Testis (tissue), 5 donors: ENCODE results near the gene MBD6. TPM values are rescaled to one million over a fixed set of nuclear protein-coding genes. Genes with fewer than 3 reads are reported as not detected.

Experiments
- DNase-seq: peaks from one replicate; pipeline ENCODE4 v3.0.0-alpha.2; 2019
- H3K27ac ChIP-seq, 2 donors: fragments of 200-600 bp; sonication (generic); one replicate each; pipeline ENCODE4 v1.5.1; 2019
- H3K27me3 ChIP-seq: fragments of 200-600 bp; sonication (generic); one replicate; pipeline ENCODE4 v1.5.1; 2019
- H3K36me3 ChIP-seq: fragments of 200-600 bp; sonication (generic); one replicate; pipeline ENCODE4 v1.5.1; 2017; ENCODE audit warnings: low read depth; ENCODE audit errors: missing control alignments
- H3K4me1 ChIP-seq: fragments of 200-600 bp; sonication (generic); one replicate; pipeline ENCODE4 v1.5.1; 2019
- H3K4me3 ChIP-seq, 2 donors: fragments of 200-600 bp; sonication (generic); one replicate each; pipeline ENCODE4 v1.5.1; 2017 to 2019
- H3K9me3 ChIP-seq: fragments of 200-600 bp; sonication (generic); one replicate; pipeline ENCODE4 v1.5.1; 2017
- CTCF ChIP-seq, 3 experiments: fragments of 450-650 bp in 2 of 3; fragments of 200-600 bp in 1 of 3; sonication (generic) in 1 of 3; IDR thresholded peaks; one replicate each; pipeline ENCODE4 v1.5.1; 2016 to 2019; ENCODE audit warnings: antibody characterized with exemption in 3 of 3, mild to moderate bottlenecking in 2 of 3, moderate library complexity in 1 of 3
- POLR2A ChIP-seq: fragments of 450-650 bp; IDR thresholded peaks from one replicate; pipeline ENCODE4 v1.6.1; 2017; ENCODE audit warnings: antibody characterized with exemption, mild to moderate bottlenecking, moderate library complexity
- WGBS, 2 donors: methylation state at CpG; one replicate each; pipeline ENCODE4 v1.1.5; 2018; 5-methylcytosine and 5-hydroxymethylcytosine counted together
- intact Hi-C: fragments of 100-400 bp; cut with DNase I; formaldehyde crosslinking; loops from one replicate; pipeline ENCODE4 v1.15.1; 2023; ENCODE audit warnings: low total_unique reads
- long read RNA-seq, 2 donors: transcript quantifications; one replicate each; lab custom pipeline, GENCODE V29; 2026
- polyA plus RNA-seq: library from polyadenylated mRNA; stranded (reverse); fragments of 350-450 nt; fragmentation: Illumina TruSeq; extraction: RNeasy Lipid Tissue Mini Kit (QIAGEN cat#74804); gene quantifications from one replicate; pipeline ENCODE4 v1.2.3, GENCODE V29; 2014; ENCODE audit warnings: low read depth, low replicate concordance; ENCODE audit not compliant: insufficient read depth
- total RNA-seq, 2 donors: library from RNA; depleted of rRNA; stranded (reverse); fragments of >200 nt; gene quantifications; one replicate each; pipeline ENCODE4 v1.2.3, GENCODE V29; 2016

The MBD6 gene
- total RNA-seq (100 to 1,000 TPM in 1 of 2 donors, 10 to 100 TPM in 1; 84.7 to 130 TPM), polyA plus RNA-seq (86.6 TPM)
- long read RNA-seq, donor 1, partial matches to known transcripts: 78 of 78 reads
- long read RNA-seq, donor 1, other reads (novel, unspliced or antisense): 0 of 78 reads
- long read RNA-seq, donor 2, partial matches to known transcripts: 44 of 45 reads
- long read RNA-seq, donor 2, other reads (novel, unspliced or antisense): 0 of 45 reads

- 2 to 8% methylated on average over 3 to 48 of the region's 57 CpGs for WGBS, 2 donors
- Histone ChIP-seq H3K4me3 (peak within 1 kb of the TSS; percentile 90 to 97), H3K27me3 (no peaks in the 10 kb centered on the region), H3K9me3 (no peaks in the 10 kb centered on the region), H3K36me3 (no peaks in the 10 kb centered on the region), H3K4me1 (peaks cover 45% of the 10 kb centered on the region), H3K27ac (peak within 1 kb of the TSS; percentile 96 to 99)
- peak; percentile 93 for DNase-seq
- intact Hi-C loops: no loop called here
- no peak for TF ChIP-seq CTCF (IDR thresholded peaks at IDR 0.05)
- peak; percentile 22 for TF ChIP-seq POLR2A
These were observed at the start of gene MBD6 for GRCh38 chr12:57522011-57522886. MBD6 (plus strand) TSS chr12:57522824; CDS start chr12:57524304, 1,480 bp downstream.

GRCh38 chr12:57473392-57473791 lies 49.2 kb upstream of the MBD6 start:
- WGBS, 2 donors: 59 to 62% methylated on average over 3 of the region's 3 CpGs
- no peaks in the 10 kb centered on the region for H3K27me3 ChIP-seq
- no peak overlapping the region for H3K27ac ChIP-seq
- H3K4me3 ChIP-seq: no peak overlapping the region
- TF ChIP-seq CTCF (IDR thresholded peaks at IDR 0.05) (no peak), POLR2A (no peak)
- no peaks in the 10 kb centered on the region for H3K36me3 ChIP-seq
- peaks cover 15% of the 10 kb centered on the region for H3K4me1 ChIP-seq
- no peaks in the 10 kb centered on the region for H3K9me3 ChIP-seq
- intact Hi-C loops: no loop called here
- no peak for DNase-seq

GRCh38 chr12:57473886-57474285 lies 48.7 kb upstream of the MBD6 start:
- Histone ChIP-seq H3K27me3 (no peaks in the 10 kb centered on the region), H3K36me3 (no peaks in the 10 kb centered on the region), H3K4me1 (peaks cover 15% of the 10 kb centered on the region), H3K9me3 (no peaks in the 10 kb centered on the region), H3K27ac (no peak overlapping the region), H3K4me3 (no peak overlapping the region)
- 89 to 95% methylated on average over 5 of the region's 5 CpGs for WGBS, 2 donors
- intact Hi-C loops: no loop called here
- DNase-seq: no peak
- TF ChIP-seq CTCF (IDR thresholded peaks at IDR 0.05) (no peak), POLR2A (no peak)

GRCh38 chr12:57474430-57474829 lies 48.2 kb upstream of the MBD6 start:
- Histone ChIP-seq H3K4me3 (no peak overlapping the region), H3K36me3 (no peaks in the 10 kb centered on the region), H3K4me1 (peaks cover 15% of the 10 kb centered on the region), H3K27me3 (no peaks in the 10 kb centered on the region), H3K9me3 (no peaks in the 10 kb centered on the region), H3K27ac (no peak overlapping the region)
- intact Hi-C loops: no loop called here
- no peak for DNase-seq
- 82 to 84% methylated on average over 8 of the region's 8 CpGs for WGBS, 2 donors
- TF ChIP-seq POLR2A (no peak), CTCF (IDR thresholded peaks at IDR 0.05) (no peak)
